Central memory CD8-positive, alpha-beta T cell (primary cell): ENCODE measurements around the gene FMN1.

Experiments used
- ATAC-seq: fragments of 150-1000 bp; cut with Tn5 transposase; replicated peaks from 2 replicates; pipeline ENCODE4 v1.10.0; 2022; ENCODE audit warnings: mild to moderate bottlenecking, moderate FRiP score, moderate number of reproducible peaks; ENCODE audit not compliant: poor library complexity, severe bottlenecking; ENCODE audit errors: extremely low read depth
- DNase-seq, 2 donors: peaks; one replicate each; pipeline ENCODE4 v3.0.0; 2021; ENCODE audit warnings: low spot score in 2 of 2
- H3K27ac Mint-ChIP-seq: one replicate; pipeline ENCODE4 v1.8.0; 2022; ENCODE audit warnings: low read depth, mild to moderate bottlenecking, moderate library complexity, mixed read lengths
- H3K27me3 Mint-ChIP-seq: one replicate; pipeline ENCODE4 v1.8.0; 2022; ENCODE audit warnings: mixed read lengths
- H3K36me3 Mint-ChIP-seq: one replicate; pipeline ENCODE4 v1.8.0; 2022; ENCODE audit warnings: mild to moderate bottlenecking, moderate library complexity, mixed read lengths; ENCODE audit not compliant: insufficient read depth
- H3K4me1 Mint-ChIP-seq: one replicate; pipeline ENCODE4 v1.8.0; 2022; ENCODE audit warnings: mixed read lengths
- H3K4me3 Mint-ChIP-seq: one replicate; pipeline ENCODE4 v1.8.0; 2022; ENCODE audit warnings: mild to moderate bottlenecking, moderate library complexity, mixed read lengths
- H3K9me3 Mint-ChIP-seq: one replicate; pipeline ENCODE4 v1.8.0; 2022; ENCODE audit warnings: mixed read lengths

Gene FMN1

GRCh38 chr15:33021806-33022389 lies 172.6 kb downstream of the FMN1 start:
- Mint-ChIP-seq H3K27ac (no peak overlapping the region), H3K36me3 (no peaks in the 10 kb centered on the region), H3K4me1 (no peaks in the 10 kb centered on the region), H3K9me3 (no peaks in the 10 kb centered on the region), H3K4me3 (no peak overlapping the region), H3K27me3 (no peaks in the 10 kb centered on the region)
- ATAC-seq = no peak
- no peak for DNase-seq

- Mint-ChIP-seq H3K27ac (no peak overlapping the region), H3K9me3 (no peaks in the 10 kb centered on the region), H3K36me3 (no peaks in the 10 kb centered on the region), H3K27me3 (no peaks in the 10 kb centered on the region), H3K4me3 (no peak overlapping the region), H3K4me1 (no peaks in the 10 kb centered on the region)
- DNase-seq = no peak
- ATAC-seq = no peak
Measured at GRCh38 chr15:33019354-33019981, 175.0 kb downstream of the FMN1 start.

GRCh38 chr15:33016405-33017024 lies 178.0 kb downstream of the FMN1 start:
- ATAC-seq = peak; percentile 72
- peaks cover 6% of the 10 kb centered on the region for H3K4me1 Mint-ChIP-seq
- DNase-seq = peak in 1 of 2 donors; percentile 11
- H3K27ac Mint-ChIP-seq = no peak overlapping the region
- H3K4me3 Mint-ChIP-seq = no peak overlapping the region
- no peaks in the 10 kb centered on the region for H3K9me3 Mint-ChIP-seq
- peaks cover 1% of the 10 kb centered on the region for H3K36me3 Mint-ChIP-seq
- H3K27me3 Mint-ChIP-seq = no peaks in the 10 kb centered on the region

GRCh38 chr15:33014586-33014985 lies 179.9 kb downstream of the FMN1 start:
- Mint-ChIP-seq H3K27ac (no peak overlapping the region), H3K36me3 (peaks cover 4% of the 10 kb centered on the region), H3K9me3 (no peaks in the 10 kb centered on the region), H3K4me3 (no peak overlapping the region), H3K27me3 (no peaks in the 10 kb centered on the region), H3K4me1 (peaks cover 6% of the 10 kb centered on the region)
- no peak for DNase-seq
- no peak for ATAC-seq

GRCh38 chr15:33013827-33014445 lies 180.6 kb downstream of the FMN1 start:
- no peak overlapping the region for H3K4me3 Mint-ChIP-seq
- H3K36me3 Mint-ChIP-seq = peaks cover 4% of the 10 kb centered on the region
- ATAC-seq (no peak), DNase-seq (no peak)
- no peak overlapping the region for H3K27ac Mint-ChIP-seq
- H3K9me3 Mint-ChIP-seq = no peaks in the 10 kb centered on the region
- H3K4me1 Mint-ChIP-seq = peaks cover 6% of the 10 kb centered on the region
- no peaks in the 10 kb centered on the region for H3K27me3 Mint-ChIP-seq

GRCh38 chr15:33011976-33012375 lies 182.5 kb downstream of the FMN1 start:
- H3K36me3 Mint-ChIP-seq = peaks cover 8% of the 10 kb centered on the region
- ATAC-seq (no peak), DNase-seq (no peak)
- H3K9me3 Mint-ChIP-seq = no peaks in the 10 kb centered on the region
- no peak overlapping the region for H3K27ac Mint-ChIP-seq
- H3K4me3 Mint-ChIP-seq = no peak overlapping the region
- peaks cover 6% of the 10 kb centered on the region for H3K4me1 Mint-ChIP-seq
- H3K27me3 Mint-ChIP-seq = no peaks in the 10 kb centered on the region

- Mint-ChIP-seq H3K36me3 (peaks cover 8% of the 10 kb centered on the region), H3K27me3 (no peaks in the 10 kb centered on the region), H3K4me3 (no peak overlapping the region), H3K27ac (no peak overlapping the region), H3K9me3 (no peaks in the 10 kb centered on the region), H3K4me1 (peaks cover 6% of the 10 kb centered on the region)
- DNase-seq (no peak), ATAC-seq (no peak)
Measured at GRCh38 chr15:33009603-33010002, 184.9 kb downstream of the FMN1 start.

- H3K4me3 Mint-ChIP-seq = no peak overlapping the region
- no peak overlapping the region for H3K27ac Mint-ChIP-seq
- H3K36me3 Mint-ChIP-seq = peaks cover 7% of the 10 kb centered on the region
- H3K9me3 Mint-ChIP-seq = no peaks in the 10 kb centered on the region
- ATAC-seq (no peak), DNase-seq (no peak)
- H3K27me3 Mint-ChIP-seq = no peaks in the 10 kb centered on the region
- peaks cover 4% of the 10 kb centered on the region for H3K4me1 Mint-ChIP-seq
Measured at GRCh38 chr15:33009026-33009425, 185.5 kb downstream of the FMN1 start.

- H3K4me1 Mint-ChIP-seq = no peaks in the 10 kb centered on the region
- H3K36me3 Mint-ChIP-seq = peaks cover 7% of the 10 kb centered on the region
- H3K27me3 Mint-ChIP-seq = no peaks in the 10 kb centered on the region
- H3K4me3 Mint-ChIP-seq = no peak overlapping the region
- H3K27ac Mint-ChIP-seq = no peak overlapping the region
- no peaks in the 10 kb centered on the region for H3K9me3 Mint-ChIP-seq
- DNase-seq = no peak
- ATAC-seq = no peak
Measured at GRCh38 chr15:33008284-33008995, 186.1 kb downstream of the FMN1 start.

GRCh38 chr15:33007303-33007855 lies 187.1 kb downstream of the FMN1 start:
- H3K4me1 Mint-ChIP-seq = no peaks in the 10 kb centered on the region
- no peak for DNase-seq
- no peaks in the 10 kb centered on the region for H3K9me3 Mint-ChIP-seq
- H3K27ac Mint-ChIP-seq = no peak overlapping the region
- no peaks in the 10 kb centered on the region for H3K27me3 Mint-ChIP-seq
- H3K4me3 Mint-ChIP-seq = no peak overlapping the region
- peaks cover 7% of the 10 kb centered on the region for H3K36me3 Mint-ChIP-seq
- no peak for ATAC-seq

- no peaks in the 10 kb centered on the region for H3K27me3 Mint-ChIP-seq
- ATAC-seq = no peak
- no peaks in the 10 kb centered on the region for H3K4me1 Mint-ChIP-seq
- H3K4me3 Mint-ChIP-seq = no peak overlapping the region
- no peaks in the 10 kb centered on the region for H3K9me3 Mint-ChIP-seq
- no peak for DNase-seq
- no peak overlapping the region for H3K27ac Mint-ChIP-seq
- peaks cover 7% of the 10 kb centered on the region for H3K36me3 Mint-ChIP-seq
Measured at GRCh38 chr15:33005582-33005981, 188.9 kb downstream of the FMN1 start.

- Mint-ChIP-seq H3K27ac (no peak overlapping the region), H3K36me3 (no peaks in the 10 kb centered on the region), H3K4me1 (no peaks in the 10 kb centered on the region), H3K4me3 (no peak overlapping the region), H3K27me3 (no peaks in the 10 kb centered on the region), H3K9me3 (no peaks in the 10 kb centered on the region)
- DNase-seq = no peak
- ATAC-seq = no peak
Measured at GRCh38 chr15:33001926-33002325, 192.6 kb downstream of the FMN1 start.
